GM18502 (cell line): ENCODE data around the gene GPRC5B.

ENCODE experiments used
- ATAC-seq: cut with Tn5 transposase; IDR thresholded peaks from one replicate; pipeline ENCODE4 v1.9.1; 2021; ENCODE audit warnings: mild to moderate bottlenecking; ENCODE audit not compliant: unreplicated experiment, poor library complexity

GPRC5B gene

DNA sequence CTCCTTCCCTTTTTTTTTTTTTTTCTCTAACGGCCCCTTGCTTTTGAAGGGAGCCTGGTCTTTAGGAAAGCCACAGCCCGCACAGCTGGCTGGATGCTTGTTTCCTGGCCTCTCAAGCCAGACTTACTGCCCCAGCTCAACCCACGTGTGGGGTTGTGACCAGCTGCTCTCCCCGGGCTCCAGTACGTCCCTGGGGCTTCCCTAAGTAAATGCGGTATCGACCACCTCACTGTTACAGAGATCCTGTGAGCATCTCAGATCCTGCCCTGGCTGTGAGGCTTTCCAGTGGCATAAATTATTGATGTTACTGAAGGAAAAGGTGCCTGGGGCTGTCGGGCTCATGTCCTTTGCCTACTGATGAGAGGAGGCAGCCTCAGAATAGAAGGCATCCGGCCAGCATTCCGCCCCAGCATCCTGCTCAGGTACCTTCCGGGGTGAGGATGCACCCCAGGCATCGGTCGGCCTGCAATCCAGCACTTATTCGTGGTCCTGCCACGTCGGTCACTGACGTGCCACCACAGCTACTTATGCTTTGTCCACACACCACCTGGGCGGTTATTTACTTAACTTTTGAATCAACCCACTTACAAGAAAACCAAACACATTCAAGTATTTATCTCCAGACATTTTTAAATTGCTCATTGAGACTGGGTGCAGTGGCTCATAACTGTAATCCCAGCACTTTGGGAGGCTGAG, 9.6 kb downstream of the GPRC5B start:
- no peak for ATAC-seq

DNA sequence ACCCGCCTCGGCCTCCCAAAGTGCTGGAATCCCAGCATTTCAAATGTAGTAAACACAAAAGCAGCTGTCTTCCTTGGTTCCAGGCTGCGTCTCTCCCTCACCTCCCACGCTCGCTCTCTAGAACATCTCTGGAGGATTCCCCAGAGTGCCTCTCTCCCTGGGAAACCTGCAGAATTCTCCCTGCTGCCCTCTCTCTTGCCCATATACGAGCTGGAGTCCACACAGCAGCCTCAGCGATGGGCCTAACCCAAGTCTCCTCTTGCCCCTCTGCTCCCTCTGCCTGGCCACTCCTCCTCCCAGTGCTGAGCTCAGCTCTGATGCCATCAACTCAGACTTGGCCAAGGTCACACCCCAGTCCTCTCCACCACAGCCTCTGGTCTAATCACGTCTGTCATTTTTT, 10.6 kb downstream of the GPRC5B start:
- ATAC-seq, result no peak

DNA sequence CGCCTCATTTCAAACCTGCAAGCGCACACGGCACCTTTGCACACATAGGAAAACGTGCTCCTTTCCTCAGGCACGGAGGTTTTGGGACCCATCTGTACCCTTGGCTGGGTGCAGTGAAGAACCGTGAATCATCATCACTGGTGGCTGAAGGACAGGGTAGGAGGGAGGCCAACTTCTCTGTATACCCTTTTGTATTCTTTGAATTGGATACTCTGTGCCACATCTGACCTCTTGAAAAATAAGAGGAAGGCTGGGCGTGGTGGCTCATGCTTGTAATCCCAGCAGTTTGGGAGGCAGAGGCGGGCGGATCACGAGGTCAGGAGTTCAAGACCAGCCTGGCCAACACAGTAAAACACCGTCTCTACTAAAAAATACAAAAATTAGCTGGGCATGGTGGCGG, 11.7 kb downstream of the GPRC5B start:
- ATAC-seq, result no peak

DNA sequence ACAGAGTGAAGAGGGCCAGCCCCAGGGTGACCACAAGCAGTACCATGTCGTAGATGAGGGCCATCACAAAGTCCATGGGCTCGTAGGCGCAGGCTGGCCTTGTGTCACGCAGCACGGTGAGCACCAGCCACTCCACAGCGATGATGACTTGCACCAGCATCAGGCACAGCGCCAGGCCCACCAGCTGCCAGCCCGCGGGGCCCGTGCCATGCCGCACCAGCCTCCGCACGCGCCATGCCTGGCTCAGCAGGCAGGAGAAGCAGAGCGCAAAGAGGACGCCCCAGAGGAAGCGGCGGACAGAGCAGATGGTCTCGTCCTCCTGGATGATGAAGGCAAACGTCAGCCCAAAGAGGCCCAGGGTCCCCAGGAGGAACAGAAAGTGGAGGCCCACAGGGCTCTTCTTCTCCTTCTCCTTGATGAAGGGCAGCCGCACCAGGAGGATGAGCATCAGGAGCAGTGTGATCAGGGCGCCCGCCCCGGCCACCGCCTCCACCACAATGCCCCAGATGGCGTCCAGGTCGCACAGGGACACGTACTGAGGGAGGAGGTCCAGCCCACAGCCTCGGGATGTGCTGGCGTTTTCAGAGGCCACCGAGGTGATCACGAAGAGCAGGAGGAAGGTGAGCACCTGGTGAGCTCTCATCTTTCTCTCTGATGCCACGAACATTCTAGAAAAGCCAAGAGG, 12.3 kb downstream of the GPRC5B start:
- no peak for ATAC-seq

DNA sequence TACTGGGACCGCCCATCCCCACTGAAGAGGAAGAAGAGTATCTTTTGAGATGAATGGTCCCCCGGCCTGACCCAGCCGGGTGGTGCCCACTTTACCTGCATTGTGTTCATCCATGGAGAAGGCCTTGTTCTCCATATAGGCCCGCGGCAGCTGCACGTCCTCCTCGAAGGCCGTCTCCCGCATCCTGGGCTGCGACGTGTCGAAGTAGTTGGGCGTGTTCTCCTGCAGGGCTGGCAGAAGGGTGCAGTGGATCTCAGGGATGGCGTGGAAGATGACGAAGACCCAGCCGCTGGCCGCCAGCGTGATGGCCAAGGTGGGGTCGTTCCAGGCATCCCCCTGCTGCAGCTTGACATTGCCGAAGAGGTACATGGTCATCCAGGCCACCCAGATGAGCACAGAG, 12.9 kb downstream of the GPRC5B start:
- no peak for ATAC-seq

DNA sequence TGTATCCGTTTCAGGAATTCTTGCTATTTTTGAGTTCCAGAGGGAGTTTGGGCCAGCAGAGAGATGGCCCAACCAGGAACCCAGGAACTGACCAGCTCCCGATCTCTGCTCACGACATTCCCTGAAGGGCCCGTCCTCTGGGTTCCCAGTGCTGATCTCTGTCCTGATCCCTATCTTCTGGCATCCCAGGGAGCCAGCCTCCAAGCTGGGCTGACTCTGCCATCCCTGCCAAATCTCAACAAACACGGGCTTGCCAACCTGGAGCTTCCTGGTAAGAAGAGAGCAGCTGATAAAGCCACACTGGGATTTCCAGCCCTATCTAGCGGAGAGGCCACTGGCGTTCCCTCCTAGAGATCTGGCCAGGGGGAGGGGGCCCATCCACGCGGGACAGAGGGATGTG, 16.2 kb downstream of the GPRC5B start:
- ATAC-seq, result no peak

DNA sequence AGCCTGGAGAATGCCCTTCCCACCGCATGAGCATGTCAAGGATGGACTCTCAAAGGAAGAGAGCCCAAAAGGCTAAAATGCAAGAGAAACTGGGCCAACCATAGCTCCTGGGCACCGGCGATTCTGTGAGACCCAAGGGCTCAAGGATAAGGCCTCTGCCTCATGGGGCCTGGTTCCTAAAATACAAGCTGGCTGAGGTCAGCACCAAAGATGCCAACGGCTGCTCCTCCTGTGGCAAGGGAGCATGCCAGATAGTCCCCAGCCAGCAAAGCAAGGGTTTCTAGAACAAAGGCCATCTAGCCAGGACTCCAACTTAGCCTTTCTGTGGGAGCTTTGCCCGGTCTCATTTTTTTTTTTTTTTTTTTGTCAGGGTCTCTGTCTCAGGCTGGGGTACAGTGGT, 20.1 kb downstream of the GPRC5B start:
- ATAC-seq, result no peak

DNA sequence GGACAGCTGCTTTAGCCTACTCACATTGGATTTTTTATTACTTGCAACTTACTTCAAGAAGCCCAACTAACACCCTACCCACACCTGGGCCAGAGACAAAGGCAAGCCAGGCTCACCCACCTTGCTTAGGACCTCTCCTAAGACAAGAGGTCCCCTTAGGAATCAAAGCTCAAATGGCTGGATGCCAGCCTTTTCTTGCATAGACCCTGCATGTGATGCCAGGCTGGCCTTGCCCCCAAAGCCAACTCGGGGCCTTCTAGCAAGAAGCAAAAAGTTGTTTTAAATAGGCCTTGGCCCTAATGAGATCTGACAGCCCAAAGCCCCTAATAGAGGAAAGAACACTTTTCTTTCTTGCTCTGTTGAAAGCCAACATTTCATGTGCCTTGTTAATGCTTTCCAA, 20.7 kb downstream of the GPRC5B start:
- ATAC-seq, result no peak

DNA sequence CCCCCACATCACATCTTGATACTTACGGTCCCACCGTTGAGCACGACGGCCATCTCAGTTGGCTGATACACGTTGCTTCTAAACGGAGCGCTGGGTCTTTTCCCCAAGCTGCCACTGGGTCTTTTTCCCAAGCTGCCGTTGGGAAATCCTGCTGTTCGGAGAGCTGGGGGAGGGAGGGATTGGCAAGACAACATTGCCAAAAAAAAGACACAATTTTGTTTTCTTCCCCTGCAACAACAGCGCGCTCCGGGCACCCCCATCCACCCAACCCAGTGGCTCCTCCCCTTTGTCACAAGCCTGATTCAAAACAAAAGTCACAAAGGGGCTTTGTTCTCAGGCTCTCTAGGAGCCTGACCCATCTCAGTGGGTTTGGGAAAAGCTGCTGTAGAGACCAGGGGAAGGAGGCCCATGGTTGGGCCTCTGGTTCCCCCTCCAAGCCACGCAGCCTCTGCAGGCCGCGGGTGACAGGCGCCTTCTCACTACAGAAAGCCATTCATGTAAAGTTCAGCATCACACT, 22.8 kb downstream of the GPRC5B start:
- no peak for ATAC-seq

DNA sequence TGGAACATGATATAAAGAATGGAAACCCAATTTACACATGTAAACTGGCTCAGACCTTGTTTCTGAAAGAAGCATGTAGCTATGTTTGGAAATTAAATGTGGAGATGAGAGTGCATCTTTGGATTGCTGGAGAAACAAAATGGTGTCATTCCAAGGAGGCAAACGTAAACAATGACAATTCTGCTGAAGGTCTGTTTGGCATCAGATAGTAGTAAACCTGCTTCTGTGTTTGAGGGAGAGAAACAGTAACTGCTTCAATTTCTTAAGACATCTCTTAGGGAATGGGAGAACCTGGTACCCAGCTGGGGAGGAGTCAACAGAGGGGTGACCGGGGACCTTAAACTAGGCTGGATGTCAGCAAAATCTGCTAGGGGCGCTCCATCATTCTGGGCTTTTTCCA, 23.5 kb downstream of the GPRC5B start:
- no peak for ATAC-seq

DNA sequence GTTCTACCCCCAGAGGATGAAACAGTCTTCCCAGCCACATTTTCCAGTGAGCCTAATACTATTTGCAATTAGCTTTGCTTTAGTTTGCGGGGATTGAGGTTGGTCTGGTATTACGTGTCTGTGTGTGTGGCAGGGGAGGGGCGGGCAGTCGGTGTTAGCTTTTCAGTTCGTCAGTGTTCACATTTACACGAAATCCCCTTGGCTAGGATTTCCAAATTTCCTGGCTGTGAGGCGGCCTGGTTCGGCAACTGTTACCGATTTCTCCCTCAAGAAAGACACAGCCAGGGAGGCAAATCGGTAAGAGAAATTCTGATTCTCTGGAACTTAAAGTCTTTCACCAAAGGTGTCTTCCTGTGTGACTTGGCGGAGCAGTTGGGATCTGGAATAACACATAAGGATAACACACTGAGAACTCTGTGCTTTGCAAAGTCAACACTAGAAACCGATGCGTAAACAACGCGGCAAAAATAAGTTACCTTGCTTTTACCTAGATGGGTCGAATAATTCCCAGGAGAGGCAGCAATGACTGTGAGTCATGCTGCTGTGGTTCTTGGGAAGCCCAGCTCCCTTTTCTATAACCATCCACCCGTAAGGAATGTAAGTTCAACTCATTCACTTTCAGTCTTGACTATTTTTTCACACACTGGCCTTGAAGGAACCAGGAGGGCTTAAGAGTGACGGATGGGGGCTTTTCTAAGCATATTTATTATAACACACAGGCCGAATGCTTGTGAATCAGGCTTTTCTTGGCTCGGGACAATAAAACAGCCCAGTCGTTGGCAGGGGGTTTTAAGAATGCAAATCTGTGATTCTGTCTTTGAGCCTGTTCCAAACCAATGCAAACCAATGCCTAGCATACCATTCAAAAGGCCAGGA, 24.2 kb downstream of the GPRC5B start:
- ATAC-seq, result no peak

DNA sequence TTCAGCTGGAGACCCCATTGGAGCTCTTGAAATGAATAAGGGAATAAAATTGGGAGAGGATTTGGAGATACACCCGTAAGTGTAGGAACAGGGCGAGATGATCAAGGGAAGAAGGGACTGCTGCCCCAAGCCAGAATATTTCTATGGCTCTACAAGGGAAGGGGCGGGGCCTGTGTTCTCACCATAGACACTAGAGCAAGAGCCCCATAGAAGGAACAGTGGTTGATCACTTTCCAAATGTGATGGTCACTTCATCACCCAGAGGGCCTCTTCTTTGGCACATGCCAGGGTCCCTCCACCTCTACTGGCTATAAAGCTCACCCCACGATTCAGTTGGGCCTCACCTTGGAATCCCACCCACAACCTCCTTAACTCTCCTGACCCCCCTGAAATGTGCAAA, 25.0 kb downstream of the GPRC5B start:
- ATAC-seq, result no peak

DNA sequence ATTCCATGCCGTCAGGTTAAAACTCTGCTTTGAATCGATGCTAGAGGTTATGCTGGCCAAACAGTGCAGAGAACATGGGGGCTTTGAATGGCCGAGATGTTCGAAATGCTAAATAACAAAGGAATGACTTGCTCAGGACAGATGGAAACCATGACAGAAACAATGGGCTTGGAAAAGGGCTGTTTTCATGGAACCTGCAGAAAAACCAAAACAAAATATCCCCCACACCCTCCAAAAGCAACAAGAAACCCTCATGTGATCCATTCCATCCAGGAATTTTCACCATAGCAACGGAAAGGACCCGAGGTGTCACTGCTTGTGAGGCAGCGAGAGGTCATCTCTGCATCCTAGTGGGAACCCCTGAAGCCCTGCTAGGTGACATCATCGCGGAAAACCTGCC, 25.5 kb downstream of the GPRC5B start:
- no peak for ATAC-seq

DNA sequence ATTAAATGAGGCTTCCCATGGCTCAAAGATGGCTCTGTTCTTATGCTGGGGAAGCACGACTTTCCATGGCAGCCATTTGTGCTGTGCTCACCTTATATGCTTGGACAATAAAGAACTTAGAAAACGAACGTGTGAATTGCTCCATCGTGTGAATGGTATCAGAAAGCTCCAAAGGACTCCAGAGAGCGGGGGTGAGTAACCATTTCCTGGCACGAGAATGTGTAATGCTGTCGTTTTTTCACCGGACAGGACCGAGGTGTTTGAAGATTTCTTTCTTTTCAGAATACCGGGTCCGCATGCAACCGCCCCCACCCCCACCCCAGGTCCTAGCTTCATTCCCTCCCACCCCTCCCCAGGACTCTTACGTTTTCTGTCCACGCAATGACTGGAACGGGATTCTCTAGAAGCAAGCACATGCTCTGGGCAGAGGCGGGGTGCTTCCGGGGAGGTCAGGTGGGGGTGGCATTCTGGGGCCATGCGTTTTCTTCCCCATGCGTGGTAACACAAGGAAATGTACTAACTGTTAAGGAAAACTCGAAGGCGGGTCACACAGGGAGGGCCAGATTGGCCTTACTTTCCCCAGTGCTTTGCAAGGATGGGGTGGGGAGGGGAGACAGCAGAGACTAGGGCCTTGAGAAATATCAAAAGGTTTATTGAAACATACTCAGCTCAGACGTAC, 26.2 kb downstream of the GPRC5B start:
- no peak for ATAC-seq

DNA sequence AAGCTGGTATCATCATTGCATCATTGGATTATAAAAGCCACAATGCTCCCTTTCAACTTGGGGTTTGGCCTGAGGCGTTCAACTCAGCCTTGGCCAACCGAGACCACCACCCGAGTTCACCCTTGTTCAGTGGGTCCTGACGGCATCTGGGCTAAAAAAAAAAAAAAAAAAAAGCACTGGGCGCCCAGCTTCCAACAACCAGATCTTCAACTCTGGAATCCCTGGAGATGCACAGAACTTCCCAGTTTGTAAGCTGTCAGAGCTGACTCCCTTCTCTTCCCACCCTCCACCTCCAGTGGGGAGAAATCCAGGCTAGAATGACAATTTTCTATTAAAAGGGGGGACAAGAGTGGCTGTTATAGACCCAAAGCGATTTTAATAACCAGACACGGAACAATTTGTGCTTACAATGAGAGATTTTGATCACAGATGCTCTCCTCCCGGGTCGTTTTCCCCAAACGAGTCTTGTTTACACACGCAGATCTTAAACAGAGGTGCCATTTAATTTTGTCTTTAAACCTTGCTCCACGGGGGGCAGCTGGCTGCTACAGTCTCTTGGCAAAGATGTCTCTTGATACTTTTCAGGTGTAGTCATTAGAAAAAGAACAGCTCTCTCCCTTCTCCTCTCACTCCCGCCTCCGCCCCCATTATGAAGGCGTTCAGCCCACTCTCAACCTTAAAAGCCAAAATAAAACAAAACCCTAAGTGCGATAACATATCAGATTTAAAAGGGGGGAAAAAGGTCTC, 26.9 kb downstream of the GPRC5B start:
- no peak for ATAC-seq

DNA sequence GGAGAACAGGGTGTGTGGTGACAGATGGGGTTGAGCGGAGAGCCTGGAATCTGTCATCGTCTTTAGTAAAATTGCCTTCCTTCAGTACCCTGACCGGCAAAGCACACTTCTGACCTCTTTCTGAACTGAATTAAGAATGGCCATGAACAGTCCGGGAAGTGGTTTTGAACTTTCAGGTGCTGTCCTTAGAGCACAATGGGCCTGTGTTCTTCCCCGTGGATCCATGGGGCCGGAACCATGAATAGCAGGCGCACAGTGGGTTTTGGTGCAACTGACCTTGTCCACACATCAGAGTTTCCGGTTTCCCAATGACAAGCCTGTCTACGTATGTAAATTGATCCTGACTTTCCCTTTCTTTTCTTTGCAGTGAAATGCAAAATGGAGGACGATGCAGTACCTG, 28.5 kb downstream of the GPRC5B start:
- ATAC-seq, result no peak

DNA sequence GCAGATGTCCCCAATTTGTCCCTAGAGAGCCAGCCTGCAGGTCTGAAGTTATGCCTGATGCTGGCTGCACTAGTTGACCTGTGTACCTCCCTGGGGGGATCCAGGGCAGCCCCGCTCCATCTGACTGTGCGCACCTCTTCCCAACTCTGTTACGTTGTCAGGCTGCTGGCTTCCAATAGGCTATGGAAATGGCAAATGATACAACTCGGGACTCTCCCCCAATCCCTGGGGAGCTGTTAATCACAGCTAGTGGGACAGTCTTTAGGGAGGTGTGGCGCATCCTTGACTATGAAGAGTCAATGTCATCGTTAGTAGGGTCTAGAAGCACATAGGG, 30.1 kb downstream of the GPRC5B start:
- no peak for ATAC-seq

DNA sequence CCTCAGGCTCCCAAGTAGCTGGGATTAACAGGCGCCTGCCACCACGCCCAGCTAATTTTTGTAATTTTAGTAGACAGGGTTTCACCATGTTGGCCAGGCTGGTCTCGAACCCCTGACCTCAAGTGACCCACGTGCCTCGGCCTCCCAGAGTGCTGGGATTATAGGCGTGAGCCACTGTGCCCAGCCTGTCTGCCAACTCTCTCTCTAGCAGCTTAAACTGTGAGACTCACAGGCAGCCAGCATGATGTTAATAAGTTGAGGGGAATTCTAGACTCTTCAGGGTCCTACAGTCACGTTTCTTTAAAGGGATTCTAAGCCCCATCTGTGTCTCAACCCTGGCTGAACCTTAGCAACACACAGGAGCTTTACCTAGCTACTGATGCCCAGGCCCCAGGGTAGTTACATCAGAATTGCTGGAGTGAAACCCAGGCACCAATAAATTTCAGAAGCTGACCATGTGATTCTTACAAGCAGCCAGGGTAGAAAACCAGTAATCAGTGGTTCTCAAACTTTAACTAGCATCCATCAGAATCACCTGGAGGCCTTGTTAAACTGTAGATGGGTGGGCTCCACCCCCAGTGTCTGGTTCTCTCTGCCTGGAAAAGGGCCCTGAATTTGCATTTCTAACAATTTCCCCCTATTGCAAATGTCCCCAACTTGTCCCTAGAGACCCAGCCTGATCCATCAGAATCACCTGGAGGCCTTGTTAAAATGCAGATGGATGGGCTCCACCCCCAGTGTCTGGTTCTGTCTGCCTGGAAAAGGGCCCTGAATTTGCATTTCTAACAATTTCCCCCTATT, 30.7 kb downstream of the GPRC5B start:
- no peak for ATAC-seq

DNA sequence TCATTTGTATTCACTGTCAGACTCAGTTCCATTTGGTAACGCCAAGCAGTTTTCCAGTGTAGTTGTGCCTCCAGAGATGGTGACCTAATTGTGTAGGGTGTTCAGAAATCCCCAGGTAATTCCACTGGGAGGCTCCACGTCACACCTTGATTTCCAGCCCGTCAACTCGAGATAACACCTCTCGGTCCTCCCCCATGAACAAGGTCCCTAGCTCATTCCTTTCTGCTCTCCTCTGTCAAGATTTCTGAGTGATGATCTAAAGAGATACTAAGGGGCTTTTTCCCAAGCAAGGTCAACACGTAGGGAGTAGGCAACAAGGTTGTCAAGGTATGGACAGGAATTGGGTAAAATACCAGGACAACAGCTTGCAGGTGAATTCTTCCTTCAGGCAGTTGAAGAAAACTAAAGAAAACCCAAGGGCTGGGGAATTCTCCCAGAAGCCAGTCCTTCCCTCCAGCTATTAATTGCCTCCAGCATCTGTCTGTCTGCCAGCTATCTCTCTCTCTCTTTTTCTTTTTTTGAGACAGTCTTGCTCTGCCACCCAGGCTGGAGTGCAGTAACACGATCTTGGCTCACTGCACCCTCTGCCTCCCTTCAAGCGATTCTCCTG, 31.4 kb downstream of the GPRC5B start:
- no peak for ATAC-seq
